Neuronal stem cell (in vitro differentiated cells): ENCODE measurements around the gene TPRN.

ENCODE experiments used
- DNase-seq: peaks from one replicate; pipeline ENCODE4 v3.0.0-alpha.2; 2013; ENCODE audit warnings: low spot score
- H2AFZ ChIP-seq: one replicate; pipeline ENCODE4 v1.6.1; 2013; ENCODE audit warnings: mild to moderate bottlenecking, low read length, inconsistent platforms
- H2AK5ac ChIP-seq: 2 replicates; pipeline ENCODE4 v1.6.1; 2013; ENCODE audit warnings: low read depth, mild to moderate bottlenecking, inconsistent platforms, low read length, moderate library complexity, mixed read lengths
- H2BK120ac ChIP-seq: 2 replicates; pipeline ENCODE4 v1.6.1; 2013; ENCODE audit warnings: low read depth, mild to moderate bottlenecking, inconsistent platforms, low read length, moderate library complexity, mixed read lengths
- H2BK12ac ChIP-seq: one replicate; pipeline ENCODE4 v1.6.1; 2013; ENCODE audit warnings: low read length, inconsistent platforms
- H2BK15ac ChIP-seq: 2 replicates; pipeline ENCODE4 v1.6.1; 2013; ENCODE audit warnings: mild to moderate bottlenecking, low read length, inconsistent platforms, mixed read lengths
- H2BK5ac ChIP-seq: one replicate; pipeline ENCODE4 v1.6.1; 2013; ENCODE audit warnings: inconsistent platforms, mild to moderate bottlenecking, low read length, moderate library complexity
- H3K14ac ChIP-seq: one replicate; pipeline ENCODE4 v1.6.1; 2013; ENCODE audit warnings: low read length, inconsistent platforms
- H3K18ac ChIP-seq: 2 replicates; pipeline ENCODE4 v1.6.1; 2013; ENCODE audit warnings: low read length, inconsistent platforms
- H3K23ac ChIP-seq: 2 replicates; pipeline ENCODE4 v1.6.1; 2013; ENCODE audit warnings: low read depth, mild to moderate bottlenecking, mixed read lengths, low read length, inconsistent platforms; ENCODE audit not compliant: poor library complexity
- H3K27ac ChIP-seq: replicated peaks from 3 replicates; pipeline ENCODE4 v1.5.1; 2013; ENCODE audit warnings: low read length, inconsistent platforms
- H3K27me3 ChIP-seq, 3 experiments: 2 replicates each; pipeline ENCODE4 v1.6.1; 2013; ENCODE audit warnings: low read length in 3 of 3, mild to moderate bottlenecking in 2 of 3, inconsistent platforms in 1 of 3, low read depth in 1 of 3, mixed read lengths in 1 of 3, moderate library complexity in 1 of 3; ENCODE audit not compliant: control insufficient read depth in 3 of 3, insufficient read depth in 3 of 3
- H3K36me3 ChIP-seq, 2 donors: replicated peaks in 1 of 2; 2 replicates each; pipeline ENCODE4 v1.6.1; 2013; ENCODE audit warnings: low read length in 2 of 2; ENCODE audit not compliant: control insufficient read depth in 2 of 2, insufficient read depth in 2 of 2
- H3K4ac ChIP-seq: 2 replicates; pipeline ENCODE4 v1.6.1; 2013; ENCODE audit warnings: inconsistent platforms, mild to moderate bottlenecking, low read length, moderate library complexity
- H3K4me1 ChIP-seq, 2 donors: 1 replicate in 1 of 2; 2 replicates in 1 of 2; pipeline ENCODE4 v1.6.1; 2013; ENCODE audit warnings: low read length in 2 of 2, low read depth in 1 of 2; ENCODE audit not compliant: control insufficient read depth in 2 of 2, insufficient read depth in 1 of 2
- H3K4me2 ChIP-seq: one replicate; pipeline ENCODE4 v1.6.1; 2013; ENCODE audit warnings: mild to moderate bottlenecking, low read length, inconsistent platforms; ENCODE audit not compliant: insufficient read depth, poor library complexity, severe bottlenecking
- H3K4me3 ChIP-seq, 2 donors: 2 replicates each; pipeline ENCODE4 v1.5.1; 2013; ENCODE audit warnings: low read length in 2 of 2, mild to moderate bottlenecking in 2 of 2, inconsistent platforms in 1 of 2, moderate library complexity in 1 of 2
- H3K79me1 ChIP-seq: one replicate; pipeline ENCODE4 v1.6.1; 2013; ENCODE audit warnings: low read depth, mild to moderate bottlenecking, inconsistent platforms, low read length, moderate library complexity
- H3K9ac ChIP-seq: one replicate; pipeline ENCODE4 v1.6.1; 2013; ENCODE audit warnings: mild to moderate bottlenecking, low read depth, low read length, inconsistent platforms; ENCODE audit not compliant: poor library complexity
- H3K9me3 ChIP-seq, 2 donors: replicated peaks in 1 of 2; 2 replicates each; pipeline versions ENCODE3 to v1.6.1; 2013; ENCODE audit warnings: low read length in 2 of 2, mild to moderate bottlenecking in 2 of 2, inconsistent platforms in 1 of 2, low read depth in 1 of 2, mixed read lengths in 1 of 2, moderate library complexity in 1 of 2; ENCODE audit not compliant: control insufficient read depth in 2 of 2, insufficient read depth in 1 of 2
- H4K8ac ChIP-seq: one replicate; pipeline ENCODE4 v1.6.1; 2013; ENCODE audit warnings: low read depth, mild to moderate bottlenecking, inconsistent platforms, low read length, moderate library complexity
- H4K91ac ChIP-seq: one replicate; pipeline ENCODE4 v1.6.1; 2013; ENCODE audit warnings: low read length, low read depth, mild to moderate bottlenecking, inconsistent platforms; ENCODE audit not compliant: poor library complexity
- WGBS, 2 donors: extraction: QIAGEN DNeasy Blood & Tissue Kit; methylation state at CpG; one replicate each; pipeline ENCODE4 v1.1.7; 2013; ENCODE audit warnings: missing lambda C conversion rate in 2 of 2, mixed read lengths in 1 of 2; ENCODE audit not compliant: insufficient read length in 2 of 2, insufficient replicate concordance in 1 of 2; ENCODE audit errors: extremely low coverage in 2 of 2; 5-methylcytosine and 5-hydroxymethylcytosine counted together

TPRN gene

DNA sequence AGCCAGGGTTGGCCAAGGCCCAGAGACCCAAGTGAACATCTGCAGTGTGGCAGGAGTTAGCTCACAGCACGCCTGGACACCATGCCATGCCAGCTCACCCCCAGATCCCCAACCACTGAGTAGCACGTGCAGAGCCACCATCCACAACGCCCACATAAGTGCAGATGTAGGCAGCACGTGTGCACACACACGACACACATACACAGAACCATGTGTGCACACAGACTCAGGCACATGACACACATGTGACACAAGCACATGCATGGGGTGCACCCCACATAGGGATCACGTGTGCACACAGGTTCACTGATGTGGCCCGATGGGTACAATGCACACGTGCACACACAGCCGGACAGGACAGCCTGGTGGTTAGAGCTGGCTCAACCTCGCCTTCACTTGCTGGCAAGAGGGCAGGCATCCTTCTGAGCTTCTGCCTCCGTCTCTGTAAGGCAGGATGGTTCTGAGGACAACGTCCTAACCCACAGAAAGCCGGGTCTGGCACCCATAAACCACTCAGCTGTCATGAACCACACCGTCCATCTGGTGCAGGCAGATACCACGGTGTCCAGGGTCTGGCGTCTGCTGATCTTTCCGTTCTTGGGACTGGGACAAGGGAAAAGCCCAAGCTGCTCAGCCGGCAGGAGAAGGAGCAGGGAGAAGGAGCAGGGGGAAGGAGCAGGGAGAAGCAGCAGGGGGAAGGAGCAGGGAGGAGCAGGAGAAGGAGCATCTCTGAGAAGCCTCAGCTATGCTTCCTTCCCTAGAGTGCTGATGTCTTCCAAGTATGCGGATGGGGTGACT is 42.7 kb downstream of the TPRN start:
- Histone ChIP-seq H3K4ac (peak overlapping the region; percentile 78), H4K8ac (peak overlapping the region; percentile 30), H3K4me3 (peak overlapping the region in 1 of 2 donors; percentile 63), H2BK120ac (no peak overlapping the region), H3K36me3 (peaks cover 0 to 1% of the 10 kb centered on the region in 2 donors), H2BK5ac (no peak overlapping the region), H2AK5ac (peak overlapping the region; percentile 61), H3K23ac (peak overlapping the region; percentile 98), H3K9me3 (peaks cover 0 to 14% of the 10 kb centered on the region in 2 donors), H3K27ac (no peak overlapping the region), H2AFZ (no peak overlapping the region), H3K4me1 (peaks cover 6 to 8% of the 10 kb centered on the region in 2 donors), H3K14ac (peak overlapping the region; percentile 92), H3K27me3 (peaks cover 22 to 77% (median 75%) of the 10 kb centered on the region in 3 experiments), H3K18ac (peak overlapping the region; percentile 80), H4K91ac (no peak overlapping the region), H3K79me1 (peaks cover 3% of the 10 kb centered on the region), H3K4me2 (no peak overlapping the region), H2BK15ac (peak overlapping the region; percentile 73), H3K9ac (peak overlapping the region; percentile 74), H2BK12ac (no peak overlapping the region)
- no CpG with 5 or more reads among the region's 19 CpGs for WGBS, 2 donors
- DNase-seq, result no peak

GRCh38 chr9:137156567-137157375 is 43.8 kb downstream of the TPRN start:
- peak; percentile 42 for DNase-seq
- Histone ChIP-seq H3K23ac (peak overlapping the region; percentile 98), H3K14ac (no peak overlapping the region), H2BK5ac (no peak overlapping the region), H3K27me3 (peaks cover 17 to 67% (median 65%) of the 10 kb centered on the region in 3 experiments), H3K4ac (no peak overlapping the region), H2AK5ac (peak overlapping the region; percentile 61), H3K79me1 (peaks cover 3% of the 10 kb centered on the region), H3K36me3 (peaks cover 0 to 2% of the 10 kb centered on the region in 2 donors), H2BK15ac (no peak overlapping the region), H3K4me1 (peaks cover 6 to 8% of the 10 kb centered on the region in 2 donors), H2BK12ac (peak overlapping the region; percentile 41), H4K8ac (no peak overlapping the region), H3K27ac (no peak overlapping the region), H2BK120ac (no peak overlapping the region), H4K91ac (no peak overlapping the region), H3K4me2 (peak overlapping the region; percentile 57), H3K4me3 (peak overlapping the region in 1 of 2 donors; percentile 71), H3K9ac (peak overlapping the region; percentile 60), H2AFZ (peak overlapping the region; percentile 51), H3K9me3 (peaks cover 0 to 18% of the 10 kb centered on the region in 2 donors), H3K18ac (peak overlapping the region; percentile 80)
- WGBS, 2 donors, result no CpG with 5 or more reads among the region's 65 CpGs

DNA sequence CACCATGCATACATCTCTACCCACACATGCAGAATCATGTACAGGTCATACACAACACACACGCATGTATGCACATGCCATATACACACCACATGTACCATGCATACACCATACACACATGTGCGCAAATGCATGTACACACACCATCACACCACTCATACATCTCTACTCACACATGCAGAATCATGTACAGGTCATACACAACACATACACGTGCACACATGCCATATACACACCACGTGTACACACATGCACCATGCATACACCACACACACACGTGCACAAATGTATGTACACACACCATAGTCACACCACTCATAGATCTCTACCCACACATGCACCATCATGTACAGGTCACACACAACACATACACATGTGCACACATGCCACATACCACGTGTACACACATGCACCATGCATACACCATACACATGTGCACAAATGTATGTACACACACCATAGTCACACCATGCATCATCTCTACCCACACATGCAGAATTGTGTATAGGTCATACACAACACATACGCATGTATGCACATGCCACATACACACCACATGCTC is 47.6 kb downstream of the TPRN start:
- Histone ChIP-seq H3K4me2 (no peak overlapping the region), H2AFZ (no peak overlapping the region), H3K14ac (no peak overlapping the region), H3K18ac (no peak overlapping the region), H3K27me3 (peaks cover 13 to 53% (median 31%) of the 10 kb centered on the region in 3 experiments), H3K79me1 (peaks cover 3% of the 10 kb centered on the region), H2AK5ac (no peak overlapping the region), H3K36me3 (peaks cover 0 to 2% of the 10 kb centered on the region in 2 donors), H4K8ac (peak overlapping the region; percentile 73), H3K9me3 (peaks cover 0 to 18% of the 10 kb centered on the region in 2 donors), H3K4ac (no peak overlapping the region), H3K23ac (peak overlapping the region; percentile 5), H2BK12ac (no peak overlapping the region), H2BK5ac (no peak overlapping the region), H4K91ac (no peak overlapping the region), H2BK15ac (no peak overlapping the region), H3K4me1 (peaks cover 0 to 6% of the 10 kb centered on the region in 2 donors), H2BK120ac (no peak overlapping the region), H3K9ac (peak overlapping the region; percentile 14), H3K27ac (no peak overlapping the region), H3K4me3 (peak overlapping the region in 1 of 2 donors; percentile 54)
- no peak for DNase-seq
- no CpG with 5 or more reads among the region's 7 CpGs for WGBS, 2 donors
